ENCODE data around the gene INHBA.

The INHBA gene

GRCh38 chr7:41688906-41689305 is 14.0 kb downstream of the INHBA start:
- no peak for DNase-seq (ENCODE audit: low read depth)

- DNase-seq (ENCODE audit: low read depth), result no peak
Observed at GRCh38 chr7:41688012-41688625, 14.8 kb downstream of the INHBA start.

- DNase-seq (ENCODE audit: low read depth), result no peak
Observed at GRCh38 chr7:41685684-41686083, 17.2 kb downstream of the INHBA start.

GRCh38 chr7:41682422-41682821 is 20.5 kb downstream of the INHBA start:
- DNase-seq (ENCODE audit: low read depth), result no peak

- no peak for DNase-seq (ENCODE audit: low read depth)
Observed at GRCh38 chr7:41679566-41679965, 23.3 kb downstream of the INHBA start.

GRCh38 chr7:41674505-41675023 is 28.3 kb downstream of the INHBA start:
- DNase-seq (ENCODE audit: low read depth), result no peak

- no peak for DNase-seq (ENCODE audit: low read depth)
Observed at GRCh38 chr7:41661596-41661995, 41.3 kb downstream of the INHBA start.

- DNase-seq (ENCODE audit: low read depth), result no peak
Observed at GRCh38 chr7:41659539-41659938, 43.4 kb downstream of the INHBA start.

- no peak for DNase-seq (ENCODE audit: low read depth)
Observed at GRCh38 chr7:41656366-41656765, 46.5 kb downstream of the INHBA start.

- no peak for DNase-seq (ENCODE audit: low read depth)
Observed at GRCh38 chr7:41655426-41655825, 47.5 kb downstream of the INHBA start.

GRCh38 chr7:41652267-41652666 is 50.6 kb downstream of the INHBA start:
- DNase-seq (ENCODE audit: low read depth), result no peak

- DNase-seq (ENCODE audit: low read depth), result no peak
Observed at GRCh38 chr7:41648501-41648900, 54.4 kb downstream of the INHBA start.

GRCh38 chr7:41643616-41644015 is 59.3 kb downstream of the INHBA start:
- no peak for DNase-seq (ENCODE audit: low read depth)

GRCh38 chr7:41641665-41642014 is 61.2 kb downstream of the INHBA start:
- no peak for DNase-seq (ENCODE audit: low read depth)

- DNase-seq (ENCODE audit: low read depth), result no peak
Observed at GRCh38 chr7:41641011-41641664, 61.8 kb downstream of the INHBA start.

GRCh38 chr7:41640487-41640886 is 62.4 kb downstream of the INHBA start:
- no peak for DNase-seq (ENCODE audit: low read depth)

GRCh38 chr7:41637049-41637448 is 65.8 kb downstream of the INHBA start:
- no peak for DNase-seq (ENCODE audit: low read depth)
